HG03045 (cell line): ENCODE measurements around the gene DRC1.

Experiments used
- ATAC-seq: cut with Tn5 transposase; IDR thresholded peaks from one replicate; pipeline ENCODE4 v1.9.1; 2021; ENCODE audit warnings: mild to moderate bottlenecking, moderate library complexity; ENCODE audit not compliant: unreplicated experiment

The DRC1 gene

GRCh38 chr2:26442301-26442700, 40.6 kb downstream of the DRC1 start:
- no peak for ATAC-seq

GRCh38 chr2:26442707-26443106, 41.0 kb downstream of the DRC1 start:
- ATAC-seq = no peak

- ATAC-seq = no peak
Measured at GRCh38 chr2:26444236-26444635, 42.5 kb downstream of the DRC1 start.

- no peak for ATAC-seq
Measured at GRCh38 chr2:26448651-26449050, 46.9 kb downstream of the DRC1 start.

- ATAC-seq = no peak
Measured at GRCh38 chr2:26449278-26450030, 47.7 kb downstream of the DRC1 start.

GRCh38 chr2:26450031-26450635, 48.4 kb downstream of the DRC1 start:
- no peak for ATAC-seq

GRCh38 chr2:26451700-26452099, 50.0 kb downstream of the DRC1 start:
- ATAC-seq = no peak

- no peak for ATAC-seq
Measured at GRCh38 chr2:26453421-26454329, 52.0 kb downstream of the DRC1 start.

GRCh38 chr2:26454561-26455001, 52.9 kb downstream of the DRC1 start:
- ATAC-seq = no peak

GRCh38 chr2:26455037-26455669, 53.4 kb downstream of the DRC1 start:
- no peak for ATAC-seq

- ATAC-seq = no peak
Measured at GRCh38 chr2:26455670-26456439, 54.1 kb downstream of the DRC1 start.

GRCh38 chr2:26456440-26457250, 54.9 kb downstream of the DRC1 start:
- ATAC-seq = no peak

GRCh38 chr2:26457251-26457666, 55.5 kb downstream of the DRC1 start:
- no peak for ATAC-seq

- no peak for ATAC-seq
Measured at GRCh38 chr2:26457695-26458364, 56.1 kb downstream of the DRC1 start.

- no peak for ATAC-seq
Measured at GRCh38 chr2:26458365-26459042, 56.8 kb downstream of the DRC1 start.

GRCh38 chr2:26459991-26460612, 58.4 kb downstream of the DRC1 start:
- no peak for ATAC-seq

- no peak for ATAC-seq
Measured at GRCh38 chr2:26460613-26461031, 58.9 kb downstream of the DRC1 start.

GRCh38 chr2:26461601-26462023, 59.9 kb downstream of the DRC1 start:
- no peak for ATAC-seq
